ENCODE data around the gene ANKRD18A.

Gene ANKRD18A

GRCh38 chr9:38651400-38652042, 31.1 kb upstream of the ANKRD18A start:
- TF ChIP-seq CTCF (IDR thresholded peaks at IDR 0.05), result no peak

- no peak for TF ChIP-seq CTCF (IDR thresholded peaks at IDR 0.05)
These were observed 30.2 kb upstream of the ANKRD18A start for GRCh38 chr9:38650564-38650963.

GRCh38 chr9:38649731-38650363, 29.5 kb upstream of the ANKRD18A start:
- TF ChIP-seq CTCF (IDR thresholded peaks at IDR 0.05), result no peak

GRCh38 chr9:38644601-38645000, 24.2 kb upstream of the ANKRD18A start:
- no peak for TF ChIP-seq CTCF (IDR thresholded peaks at IDR 0.05)

GRCh38 chr9:38643815-38644173, 23.4 kb upstream of the ANKRD18A start:
- TF ChIP-seq CTCF (IDR thresholded peaks at IDR 0.05), result no peak

GRCh38 chr9:38642951-38643814, 22.8 kb upstream of the ANKRD18A start:
- peak; percentile 12 for TF ChIP-seq CTCF (IDR thresholded peaks at IDR 0.05)

- TF ChIP-seq CTCF (IDR thresholded peaks at IDR 0.05), result peak; percentile 61
These were observed 21.8 kb upstream of the ANKRD18A start for GRCh38 chr9:38641985-38642864.

Data from LNCAP (cell line).